Uterus (tissue), 4 donors: Measurements from ENCODE around the gene ZNF385C. TPM values are rescaled to one million over a fixed set of nuclear protein-coding genes. Genes with fewer than 3 reads are reported as not detected.

Experiments
- DNase-seq, 2 donors: peaks; one replicate each; pipeline ENCODE4 v3.0.0-alpha.2; 2019 to 2020
- H3K27ac ChIP-seq, 2 donors: fragments of 200-600 bp; sonication (generic); 1 replicate in 1 of 2; 2 replicates in 1 of 2; pipeline ENCODE4 v1.5.1; 2016 to 2018
- H3K27me3 ChIP-seq, 2 donors: fragments of 200-600 bp; sonication (generic); one replicate each; pipeline ENCODE4 v1.5.1; 2018 to 2019; ENCODE audit warnings: control low read depth in 1 of 2
- H3K36me3 ChIP-seq, 2 donors: fragments of 200-600 bp; sonication (generic); one replicate each; pipeline ENCODE4 v1.5.1; 2019; ENCODE audit warnings: control low read depth in 1 of 2
- H3K4me1 ChIP-seq, 2 donors: fragments of 200-600 bp; sonication (generic); one replicate each; pipeline ENCODE4 v1.5.1; 2018 to 2019; ENCODE audit warnings: control low read depth in 1 of 2
- H3K4me3 ChIP-seq, 2 donors: fragments of 200-600 bp; sonication (generic); 1 replicate in 1 of 2; 2 replicates in 1 of 2; pipeline ENCODE4 v1.5.1; 2018 to 2019; ENCODE audit warnings: mild to moderate bottlenecking in 1 of 2
- H3K9me3 ChIP-seq, 2 donors: fragments of 200-600 bp; sonication (generic); one replicate each; pipeline ENCODE4 v1.5.1; 2019; ENCODE audit warnings: control low read depth in 1 of 2
- POLR2A ChIP-seq, 2 donors: fragments of 450-650 bp; IDR thresholded peaks; one replicate each; pipeline ENCODE4 v1.6.1; 2016; ENCODE audit warnings: antibody characterized with exemption in 2 of 2, mild to moderate bottlenecking in 1 of 2, moderate library complexity in 1 of 2
- intact Hi-C: fragments of 100-400 bp; cut with DNase I; formaldehyde crosslinking; loops from one replicate; pipeline ENCODE4 v1.15.1; 2023; ENCODE audit warnings: low total_unique reads
- total RNA-seq, 4 donors: library from RNA; depleted of rRNA in 3 of 4; stranded (reverse); fragments of >200 nt in 3 of 4; gene quantifications; one replicate each; pipeline versions ENCODE4 v1.1.0 to v1.2.4, GENCODE V29; 2014 to 2023
- TF ChIP-seq, protein P1 (sequence below), 4 experiments: fragments of 200-600 bp in 2 of 4; fragments of 450-650 bp in 2 of 4; sonication (generic) in 2 of 4; IDR thresholded peaks; one replicate each; pipeline ENCODE4 v1.5.1; 2016 to 2019; ENCODE audit warnings: antibody characterized with exemption in 4 of 4, mild to moderate bottlenecking in 2 of 4, moderate library complexity in 1 of 4
- donor health status: DM: yes; HTN: yes; CAD: no.

The ZNF385C gene
- total RNA-seq, 4 donors from 2014 or later = 0.48 to 1.0 TPM; not detected in 2

DNA sequence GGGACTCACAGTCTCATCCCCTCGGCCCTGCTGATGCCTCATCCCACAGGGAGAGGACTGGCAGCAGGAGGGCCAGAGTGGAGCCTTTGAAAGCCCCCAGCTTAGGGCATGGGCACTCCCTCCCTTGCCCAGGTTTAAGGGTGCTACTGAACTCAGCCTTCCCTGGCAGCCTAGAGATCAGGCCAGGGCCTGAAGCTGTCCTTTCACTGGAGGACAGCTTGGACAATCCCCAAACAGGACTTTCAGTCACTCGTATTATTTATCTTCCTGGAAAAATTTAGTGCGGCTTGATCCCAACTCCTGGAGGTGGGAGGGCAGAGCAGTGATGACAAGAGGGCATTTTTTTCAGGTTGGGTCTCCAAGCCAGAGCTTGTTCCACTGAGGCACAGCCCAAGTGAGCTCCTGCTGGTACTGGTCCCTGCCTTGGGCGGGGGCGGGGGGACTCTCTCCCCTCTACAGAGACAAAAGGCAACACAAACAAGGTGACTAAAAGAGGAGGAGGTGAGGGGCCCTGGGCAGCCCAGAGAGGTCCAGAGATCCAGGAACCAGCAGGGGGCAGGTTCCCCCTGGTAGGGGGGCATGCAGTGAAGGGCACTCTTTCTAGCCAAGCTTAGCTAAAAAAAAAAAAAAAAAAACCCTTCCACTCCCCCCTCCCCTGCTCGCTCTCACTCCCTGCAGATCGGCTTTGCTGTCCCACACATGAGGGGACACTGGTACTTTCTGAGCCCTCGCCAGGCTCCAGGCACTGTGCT lies 1.7 kb downstream of the ZNF385C start:
- no peak for TF ChIP-seq POLR2A (IDR thresholded peaks at IDR 0.05)
- TF ChIP-seq, protein P1, sequence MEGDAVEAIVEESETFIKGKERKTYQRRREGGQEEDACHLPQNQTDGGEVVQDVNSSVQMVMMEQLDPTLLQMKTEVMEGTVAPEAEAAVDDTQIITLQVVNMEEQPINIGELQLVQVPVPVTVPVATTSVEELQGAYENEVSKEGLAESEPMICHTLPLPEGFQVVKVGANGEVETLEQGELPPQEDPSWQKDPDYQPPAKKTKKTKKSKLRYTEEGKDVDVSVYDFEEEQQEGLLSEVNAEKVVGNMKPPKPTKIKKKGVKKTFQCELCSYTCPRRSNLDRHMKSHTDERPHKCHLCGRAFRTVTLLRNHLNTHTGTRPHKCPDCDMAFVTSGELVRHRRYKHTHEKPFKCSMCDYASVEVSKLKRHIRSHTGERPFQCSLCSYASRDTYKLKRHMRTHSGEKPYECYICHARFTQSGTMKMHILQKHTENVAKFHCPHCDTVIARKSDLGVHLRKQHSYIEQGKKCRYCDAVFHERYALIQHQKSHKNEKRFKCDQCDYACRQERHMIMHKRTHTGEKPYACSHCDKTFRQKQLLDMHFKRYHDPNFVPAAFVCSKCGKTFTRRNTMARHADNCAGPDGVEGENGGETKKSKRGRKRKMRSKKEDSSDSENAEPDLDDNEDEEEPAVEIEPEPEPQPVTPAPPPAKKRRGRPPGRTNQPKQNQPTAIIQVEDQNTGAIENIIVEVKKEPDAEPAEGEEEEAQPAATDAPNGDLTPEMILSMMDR (IDR thresholded peaks at IDR 0.05) = no peak
- no peak for DNase-seq
- H3K4me3 ChIP-seq = no peak overlapping the region
- H3K27me3 ChIP-seq = peaks cover 3 to 14% of the 10 kb centered on the region in 2 donors
- H3K4me1 ChIP-seq = peaks cover 0 to 7% of the 10 kb centered on the region in 2 donors
- no peaks in the 10 kb centered on the region for H3K9me3 ChIP-seq
- no peaks in the 10 kb centered on the region for H3K36me3 ChIP-seq
- intact Hi-C loops = no loop called here
- no peak overlapping the region for H3K27ac ChIP-seq

- no peak for DNase-seq
- Histone ChIP-seq H3K9me3 (no peaks in the 10 kb centered on the region), H3K36me3 (no peaks in the 10 kb centered on the region), H3K27me3 (peaks cover 3 to 14% of the 10 kb centered on the region in 2 donors), H3K4me1 (peaks cover 0 to 7% of the 10 kb centered on the region in 2 donors), H3K27ac (no peak overlapping the region), H3K4me3 (no peak overlapping the region)
- no peak for TF ChIP-seq POLR2A (IDR thresholded peaks at IDR 0.05)
- TF ChIP-seq, protein P1 (IDR thresholded peaks at IDR 0.05) = no peak
- intact Hi-C loops = no loop called here
These were observed 3.8 kb downstream of the ZNF385C start for GRCh38 chr17:42094375-42095069.

- no peak for DNase-seq
- TF ChIP-seq POLR2A (IDR thresholded peaks at IDR 0.05) = no peak
- TF ChIP-seq, protein P1 (IDR thresholded peaks at IDR 0.05) = no peak
- H3K4me3 ChIP-seq = no peak overlapping the region
- H3K9me3 ChIP-seq = no peaks in the 10 kb centered on the region
- H3K27me3 ChIP-seq = peaks cover 0 to 12% of the 10 kb centered on the region in 2 donors
- intact Hi-C loops = no loop called here
- H3K27ac ChIP-seq = no peak overlapping the region
- H3K36me3 ChIP-seq = no peaks in the 10 kb centered on the region
- peaks cover 0 to 3% of the 10 kb centered on the region in 2 donors for H3K4me1 ChIP-seq
These were observed 5.3 kb downstream of the ZNF385C start for GRCh38 chr17:42092939-42093338.

GRCh38 chr17:42090964-42091790 lies 7.1 kb downstream of the ZNF385C start:
- intact Hi-C loops = no loop called here
- Histone ChIP-seq H3K36me3 (no peaks in the 10 kb centered on the region), H3K9me3 (no peaks in the 10 kb centered on the region), H3K4me1 (no peaks in the 10 kb centered on the region), H3K27me3 (no peaks in the 10 kb centered on the region), H3K27ac (no peak overlapping the region), H3K4me3 (no peak overlapping the region)
- TF ChIP-seq, protein P1 (IDR thresholded peaks at IDR 0.05) = no peak
- no peak for TF ChIP-seq POLR2A (IDR thresholded peaks at IDR 0.05)
- no peak for DNase-seq
